ENCODE results near the gene KIF3A.

DNA sequence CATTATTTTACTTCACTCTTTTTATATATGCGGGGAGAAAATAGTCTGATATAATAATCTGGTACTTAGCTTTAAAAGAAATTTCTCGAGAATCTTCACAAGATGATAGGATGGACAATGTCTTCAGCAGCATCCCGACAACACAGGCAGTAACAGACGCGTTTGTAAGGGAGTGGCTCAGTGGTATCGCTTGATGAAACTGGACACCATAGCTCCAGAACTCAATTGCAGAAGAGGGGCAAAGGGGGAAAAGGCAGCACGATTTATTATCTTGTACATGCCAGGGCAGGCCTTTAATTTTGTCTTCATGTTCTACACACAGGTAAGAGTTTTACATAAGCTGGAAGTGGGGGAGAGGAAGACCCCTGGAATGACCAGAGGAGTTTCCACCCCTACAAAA lies 47.8 kb downstream of the KIF3A start:
- TF ChIP-seq, protein P1, sequence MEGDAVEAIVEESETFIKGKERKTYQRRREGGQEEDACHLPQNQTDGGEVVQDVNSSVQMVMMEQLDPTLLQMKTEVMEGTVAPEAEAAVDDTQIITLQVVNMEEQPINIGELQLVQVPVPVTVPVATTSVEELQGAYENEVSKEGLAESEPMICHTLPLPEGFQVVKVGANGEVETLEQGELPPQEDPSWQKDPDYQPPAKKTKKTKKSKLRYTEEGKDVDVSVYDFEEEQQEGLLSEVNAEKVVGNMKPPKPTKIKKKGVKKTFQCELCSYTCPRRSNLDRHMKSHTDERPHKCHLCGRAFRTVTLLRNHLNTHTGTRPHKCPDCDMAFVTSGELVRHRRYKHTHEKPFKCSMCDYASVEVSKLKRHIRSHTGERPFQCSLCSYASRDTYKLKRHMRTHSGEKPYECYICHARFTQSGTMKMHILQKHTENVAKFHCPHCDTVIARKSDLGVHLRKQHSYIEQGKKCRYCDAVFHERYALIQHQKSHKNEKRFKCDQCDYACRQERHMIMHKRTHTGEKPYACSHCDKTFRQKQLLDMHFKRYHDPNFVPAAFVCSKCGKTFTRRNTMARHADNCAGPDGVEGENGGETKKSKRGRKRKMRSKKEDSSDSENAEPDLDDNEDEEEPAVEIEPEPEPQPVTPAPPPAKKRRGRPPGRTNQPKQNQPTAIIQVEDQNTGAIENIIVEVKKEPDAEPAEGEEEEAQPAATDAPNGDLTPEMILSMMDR (conservative IDR thresholded peaks at IDR 0.05): no peak
- no peak for TF ChIP-seq EZH2 (IDR thresholded peaks at IDR 0.05; ENCODE audit: low read depth)

Measured in PC-9 (cell line).